Left ventricle myocardium inferior (tissue), 1 donor: ENCODE results near the gene KRT16. TPM values are rescaled to one million over a fixed set of nuclear protein-coding genes. Genes with fewer than 3 reads are reported as not detected.

Source experiments
- DNase-seq: peaks from one replicate; pipeline ENCODE4 v3.0.0-alpha.2; 2020
- H3K27ac ChIP-seq: fragments of 200-600 bp; replicated peaks from 2 replicates; pipeline ENCODE4 v1.8.0; 2021
- H3K27me3 ChIP-seq: fragments of 200-600 bp; 2 replicates; pipeline ENCODE4 v1.8.0; 2021; ENCODE audit warnings: low read depth
- H3K36me3 ChIP-seq: fragments of 200-600 bp; 2 replicates; pipeline ENCODE4 v1.8.0; 2021
- H3K4me1 ChIP-seq: fragments of 200-600 bp; 2 replicates; pipeline ENCODE4 v1.8.0; 2021
- H3K4me3 ChIP-seq: fragments of 200-600 bp; 2 replicates; pipeline ENCODE4 v1.8.0; 2021; ENCODE audit warnings: mild to moderate bottlenecking, moderate library complexity
- H3K9me3 ChIP-seq: fragments of 200-600 bp; replicated peaks from 2 replicates; pipeline ENCODE4 v1.8.0; 2021
- intact Hi-C: fragments of 100-400 bp; cut with micrococcal nuclease; formaldehyde crosslinking; loops from one replicate; pipeline ENCODE4 v1.11.0; 2022
- total RNA-seq: library from RNA; stranded (reverse); fragmentation: NEBNext Ultra II Directional; extraction: Animal tissue kit (Norgen Biotek cat#: 25700); gene quantifications from one replicate; pipeline ENCODE4 v1.2.1, GENCODE V29; 2021
- TF ChIP-seq, protein P1 (sequence below): fragments of 200-600 bp; IDR thresholded peaks from 2 replicates; pipeline ENCODE4 v1.8.0; 2021; ENCODE audit warnings: antibody characterized with exemption, mild to moderate bottlenecking, borderline replicate concordance
- donor health status: DM: no; HTN: yes; CAD: no; lungs with severe emphysema.

Gene KRT16
- total RNA-seq, 1 donor from 2014 or later, result not detected

DNA sequence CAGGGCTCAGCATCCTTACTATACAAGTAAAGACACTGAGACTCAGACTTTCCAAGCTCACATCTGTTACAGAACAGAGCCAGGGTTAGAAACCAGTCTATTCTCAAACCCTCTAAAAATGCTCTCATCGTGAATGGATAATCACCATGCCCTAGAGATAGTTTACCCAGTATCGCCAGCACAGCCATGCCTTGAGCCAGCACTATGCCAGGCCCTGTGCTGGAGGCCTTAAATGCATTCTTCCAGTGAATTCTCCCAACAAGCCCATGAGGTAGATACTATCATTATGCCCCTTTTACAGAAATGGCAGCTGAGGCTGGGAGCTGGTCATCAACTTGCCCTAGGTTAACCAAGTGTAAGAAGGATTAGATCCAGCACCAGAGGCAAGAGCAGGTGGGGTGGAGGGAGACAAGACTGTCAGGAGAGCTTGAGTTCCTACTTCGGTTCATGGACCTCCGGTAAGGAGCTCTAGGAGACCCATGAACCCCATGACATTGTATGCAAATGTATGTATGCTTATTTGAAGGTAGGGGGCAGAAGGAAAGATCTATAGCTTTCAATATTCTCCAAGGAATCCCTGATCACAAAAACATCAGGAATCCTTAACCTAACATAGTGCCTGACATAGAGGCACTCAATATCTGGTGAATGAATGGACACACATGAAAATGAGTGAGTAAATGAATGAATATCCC, 31.1 kb downstream of the KRT16 start:
- no peaks in the 10 kb centered on the region for H3K4me1 ChIP-seq
- no peak for DNase-seq
- H3K27ac ChIP-seq, result no peak overlapping the region
- intact Hi-C loops, result no loop called here
- no peaks in the 10 kb centered on the region for H3K36me3 ChIP-seq
- no peaks in the 10 kb centered on the region for H3K9me3 ChIP-seq
- no peak overlapping the region for H3K4me3 ChIP-seq
- TF ChIP-seq, protein P1, sequence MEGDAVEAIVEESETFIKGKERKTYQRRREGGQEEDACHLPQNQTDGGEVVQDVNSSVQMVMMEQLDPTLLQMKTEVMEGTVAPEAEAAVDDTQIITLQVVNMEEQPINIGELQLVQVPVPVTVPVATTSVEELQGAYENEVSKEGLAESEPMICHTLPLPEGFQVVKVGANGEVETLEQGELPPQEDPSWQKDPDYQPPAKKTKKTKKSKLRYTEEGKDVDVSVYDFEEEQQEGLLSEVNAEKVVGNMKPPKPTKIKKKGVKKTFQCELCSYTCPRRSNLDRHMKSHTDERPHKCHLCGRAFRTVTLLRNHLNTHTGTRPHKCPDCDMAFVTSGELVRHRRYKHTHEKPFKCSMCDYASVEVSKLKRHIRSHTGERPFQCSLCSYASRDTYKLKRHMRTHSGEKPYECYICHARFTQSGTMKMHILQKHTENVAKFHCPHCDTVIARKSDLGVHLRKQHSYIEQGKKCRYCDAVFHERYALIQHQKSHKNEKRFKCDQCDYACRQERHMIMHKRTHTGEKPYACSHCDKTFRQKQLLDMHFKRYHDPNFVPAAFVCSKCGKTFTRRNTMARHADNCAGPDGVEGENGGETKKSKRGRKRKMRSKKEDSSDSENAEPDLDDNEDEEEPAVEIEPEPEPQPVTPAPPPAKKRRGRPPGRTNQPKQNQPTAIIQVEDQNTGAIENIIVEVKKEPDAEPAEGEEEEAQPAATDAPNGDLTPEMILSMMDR, result no peak
- peaks cover 78% of the 10 kb centered on the region for H3K27me3 ChIP-seq

DNA sequence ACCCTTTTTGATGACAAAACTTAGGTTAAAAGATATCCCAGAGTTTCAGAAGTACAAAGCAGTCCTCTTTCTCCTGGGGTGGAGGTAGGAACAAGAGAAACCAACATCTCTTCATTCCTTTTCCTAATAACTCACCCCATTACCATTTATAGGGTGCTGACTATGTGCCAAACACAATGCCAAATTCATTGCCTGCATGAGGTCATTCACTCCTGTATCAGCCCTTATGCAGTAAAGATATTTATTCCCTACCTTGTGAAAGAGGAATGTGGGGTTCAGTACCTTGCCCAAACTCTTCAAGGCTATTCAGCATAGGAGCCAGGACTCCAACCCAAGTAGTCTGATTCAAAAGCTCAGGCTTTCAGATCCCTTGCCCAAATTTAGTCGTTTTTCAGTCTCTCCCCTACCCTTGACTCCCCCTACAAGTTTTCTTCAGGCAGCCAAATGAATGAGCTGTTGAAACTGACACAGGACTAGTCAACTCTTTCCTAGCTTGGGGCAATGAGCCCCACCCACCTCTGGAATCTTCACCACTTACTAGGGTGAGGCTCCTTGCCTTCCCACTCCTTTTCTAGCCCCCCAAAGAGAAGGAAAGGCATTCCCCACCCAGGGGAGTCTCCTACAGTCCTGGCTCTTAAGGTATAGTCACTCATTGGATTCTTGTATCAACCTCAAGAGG, 31.7 kb downstream of the KRT16 start:
- no peaks in the 10 kb centered on the region for H3K4me1 ChIP-seq
- no peaks in the 10 kb centered on the region for H3K9me3 ChIP-seq
- DNase-seq, result no peak
- H3K4me3 ChIP-seq, result no peak overlapping the region
- peaks cover 85% of the 10 kb centered on the region for H3K27me3 ChIP-seq
- no peaks in the 10 kb centered on the region for H3K36me3 ChIP-seq
- TF ChIP-seq, protein P1, result no peak
- intact Hi-C loops, result no loop called here
- no peak overlapping the region for H3K27ac ChIP-seq

GRCh38 chr17:41580244-41580575, 32.4 kb downstream of the KRT16 start:
- H3K27ac ChIP-seq, result no peak overlapping the region
- TF ChIP-seq, protein P1, result no peak
- intact Hi-C loops, result no loop called here
- no peaks in the 10 kb centered on the region for H3K36me3 ChIP-seq
- DNase-seq, result no peak
- no peak overlapping the region for H3K4me3 ChIP-seq
- H3K4me1 ChIP-seq, result no peaks in the 10 kb centered on the region
- peaks cover 91% of the 10 kb centered on the region for H3K27me3 ChIP-seq
- H3K9me3 ChIP-seq, result no peaks in the 10 kb centered on the region

GRCh38 chr17:41579484-41580243, 32.9 kb downstream of the KRT16 start:
- Histone ChIP-seq H3K4me3 (no peak overlapping the region), H3K27me3 (peaks cover 96% of the 10 kb centered on the region), H3K27ac (no peak overlapping the region), H3K9me3 (no peaks in the 10 kb centered on the region), H3K4me1 (no peaks in the 10 kb centered on the region), H3K36me3 (no peaks in the 10 kb centered on the region)
- TF ChIP-seq, protein P1, result peak; percentile 77
- peak; percentile 59 for DNase-seq
- intact Hi-C loops, result loop anchor here (10.0 kb wide), 1 partner anchor 65 kb away; no protein-coding TSS in a partner anchor

- intact Hi-C loops, result loop anchor here (10.0 kb wide), 1 partner anchor 66 kb away; no protein-coding TSS in a partner anchor
- no peak for DNase-seq
- Histone ChIP-seq H3K4me1 (no peaks in the 10 kb centered on the region), H3K27me3 (peaks cover 98% of the 10 kb centered on the region), H3K27ac (no peak overlapping the region), H3K36me3 (no peaks in the 10 kb centered on the region), H3K4me3 (no peak overlapping the region), H3K9me3 (no peaks in the 10 kb centered on the region)
- TF ChIP-seq, protein P1, result no peak
These were observed 33.6 kb downstream of the KRT16 start for GRCh38 chr17:41578971-41579370.
